Upper lobe of right lung (tissue), 1 donor: ENCODE measurements around the gene THBS4. TPM values are rescaled to one million over a fixed set of nuclear protein-coding genes. Genes with fewer than 3 reads are reported as not detected.

ENCODE experiments used
- ATAC-seq: fragments of 200-7000 bp; cut with Tn5 transposase; one replicate; pipeline ENCODE4 v1.9.1; 2020; ENCODE audit warnings: mild to moderate bottlenecking, moderate library complexity
- DNase-seq: peaks from one replicate; pipeline ENCODE4 v3.0.0-alpha.2; 2020
- H3K27ac ChIP-seq: fragments of 200-600 bp; one replicate; pipeline ENCODE4 v1.8.0; 2022
- H3K27me3 ChIP-seq: fragments of 200-600 bp; one replicate; pipeline ENCODE4 v1.8.0; 2022; ENCODE audit warnings: mild to moderate bottlenecking
- H3K36me3 ChIP-seq: fragments of 200-600 bp; one replicate; pipeline ENCODE4 v1.8.0; 2022
- H3K4me1 ChIP-seq: fragments of 200-600 bp; one replicate; pipeline ENCODE4 v1.8.0; 2022
- H3K4me3 ChIP-seq: fragments of 200-600 bp; one replicate; pipeline ENCODE4 v1.8.0; 2022; ENCODE audit warnings: mild to moderate bottlenecking
- H3K9me3 ChIP-seq: fragments of 200-600 bp; one replicate; pipeline ENCODE4 v1.8.0; 2022
- CTCF ChIP-seq: fragments of 200-600 bp; IDR thresholded peaks from one replicate; pipeline ENCODE4 v1.8.0; 2022; ENCODE audit warnings: antibody characterized with exemption
- intact Hi-C: fragments of 100-400 bp; cut with DNase I; formaldehyde crosslinking; loops from one replicate; pipeline ENCODE4 v1.11.0; 2022
- total RNA-seq: library from RNA; stranded (reverse); fragmentation: NEBNext Ultra II Directional; extraction: Animal tissue kit (Norgen Biotek cat#: 25700); gene quantifications from one replicate; pipeline ENCODE4 v1.2.1, GENCODE V29; 2021
- donor health status: DM: no; HTN: yes; CAD: no; lungs with severe emphysema.

The THBS4 gene
- total RNA-seq, 1 donor from 2014 or later: 1.2 TPM

GRCh38 chr5:80124121-80124918, 89.2 kb downstream of the THBS4 start:
- Histone ChIP-seq H3K9me3 (no peaks in the 10 kb centered on the region), H3K4me1 (no peaks in the 10 kb centered on the region), H3K4me3 (no peak overlapping the region), H3K36me3 (no peaks in the 10 kb centered on the region), H3K27ac (no peak overlapping the region), H3K27me3 (no peaks in the 10 kb centered on the region)
- DNase-seq (no peak), ATAC-seq (no peak)
- TF ChIP-seq CTCF: no peak
- intact Hi-C loops: no loop called here

- Histone ChIP-seq H3K4me1 (no peaks in the 10 kb centered on the region), H3K9me3 (no peaks in the 10 kb centered on the region), H3K36me3 (no peaks in the 10 kb centered on the region), H3K27ac (peak overlapping the region; percentile 44), H3K27me3 (no peaks in the 10 kb centered on the region), H3K4me3 (no peak overlapping the region)
- DNase-seq (no peak), ATAC-seq (peak; percentile 65)
- TF ChIP-seq CTCF: no peak
- intact Hi-C loops: no loop called here
Measured at GRCh38 chr5:80125022-80125961, 90.1 kb downstream of the THBS4 start.

GRCh38 chr5:80125962-80126480, 90.9 kb downstream of the THBS4 start:
- intact Hi-C loops: no loop called here
- no peaks in the 10 kb centered on the region for H3K4me1 ChIP-seq

GRCh38 chr5:80127116-80127552, 92.0 kb downstream of the THBS4 start:
- no peaks in the 10 kb centered on the region for H3K4me1 ChIP-seq
- DNase-seq (no peak), ATAC-seq (peak; percentile 77)
- no peaks in the 10 kb centered on the region for H3K9me3 ChIP-seq
- no peaks in the 10 kb centered on the region for H3K36me3 ChIP-seq
- no peaks in the 10 kb centered on the region for H3K27me3 ChIP-seq
- no peak overlapping the region for H3K4me3 ChIP-seq
- intact Hi-C loops: no loop called here
- H3K27ac ChIP-seq: peak overlapping the region; percentile 39
- TF ChIP-seq CTCF: no peak

More at GRCh38 chr5:80125962-80126480, 90.9 kb downstream of the THBS4 start:
- H3K9me3 ChIP-seq: no peaks in the 10 kb centered on the region
- TF ChIP-seq CTCF: no peak
- no peak overlapping the region for H3K4me3 ChIP-seq
- no peaks in the 10 kb centered on the region for H3K27me3 ChIP-seq
- no peaks in the 10 kb centered on the region for H3K36me3 ChIP-seq
- peak overlapping the region; percentile 39 for H3K27ac ChIP-seq
- DNase-seq (no peak), ATAC-seq (peak; percentile 64)

GRCh38 chr5:80128141-80128540, 93.0 kb downstream of the THBS4 start:
- ATAC-seq (no peak), DNase-seq (no peak)
- TF ChIP-seq CTCF: no peak
- H3K9me3 ChIP-seq: no peaks in the 10 kb centered on the region
- H3K36me3 ChIP-seq: no peaks in the 10 kb centered on the region
- H3K27me3 ChIP-seq: no peaks in the 10 kb centered on the region
- H3K4me3 ChIP-seq: no peak overlapping the region
- intact Hi-C loops: no loop called here
- H3K27ac ChIP-seq: no peak overlapping the region
- H3K4me1 ChIP-seq: no peaks in the 10 kb centered on the region
